SK-N-SH (cell line): ENCODE measurements around the gene TAAR2. TPM values are rescaled to one million over a fixed set of nuclear protein-coding genes. Genes with fewer than 3 reads are reported as not detected.

Experiments used
- CTCF ChIA-PET: fragments of 300-600, 350-600 bp; formaldehyde crosslinking; extraction: SDS; loops from one replicate; lab custom pipeline; 2021; lab: Yijun Ruan, JAX
- POLR2A ChIA-PET: fragments of 350-600 bp; sonication (Branson Sonifier 250); formaldehyde crosslinking; extraction: SDS; loops from one replicate; lab custom pipeline; 2020; ENCODE audit warnings: antibody characterized with exemption, inconsistent platforms; lab: Yijun Ruan, JAX
- DNase-seq: peaks from one replicate; pipeline ENCODE4 v3.0.0; 2012
- H2AFZ ChIP-seq: fragments of 200-600 bp; sonication (generic); 2 replicates; pipeline ENCODE4 v1.8.1; 2016; ENCODE audit warnings: antibody characterized with exemption, mild to moderate bottlenecking, low read depth
- H3F3A ChIP-seq: fragments of 200-600 bp; sonication (generic); replicated peaks from 2 replicates; pipeline ENCODE3; 2016; ENCODE audit warnings: antibody characterized with exemption, mild to moderate bottlenecking; ENCODE audit not compliant: insufficient read depth
- H3K27ac ChIP-seq, 2 experiments: fragments of 200-500 bp in 1 of 2; fragments of 200-600 bp in 1 of 2; sonication (Bioruptor generic) in 1 of 2; sonication (generic), shearing (Covaris generic) in 1 of 2; 2 replicates each; pipeline versions ENCODE4 v1.5.1 to v1.6.1; 2014 to 2016; ENCODE audit warnings: low read depth in 2 of 2, inconsistent platforms in 1 of 2, low read length in 1 of 2, mild to moderate bottlenecking in 1 of 2, mixed read lengths in 1 of 2
- H3K27me3 ChIP-seq: fragments of 200-600 bp; sonication (generic), shearing (Covaris generic); 2 replicates; pipeline ENCODE4 v1.6.1; 2016; ENCODE audit warnings: mixed run types; ENCODE audit not compliant: insufficient read depth
- H3K36me3 ChIP-seq, 2 experiments: fragments of 200-500 bp in 1 of 2; fragments of 200-600 bp in 1 of 2; sonication (Bioruptor generic) in 1 of 2; sonication (generic) in 1 of 2; replicated peaks in 1 of 2; 2 replicates each; pipeline versions ENCODE3 to v1.5.1; 2014 to 2016; ENCODE audit warnings: low read length in 1 of 2, mild to moderate bottlenecking in 1 of 2; ENCODE audit not compliant: insufficient read depth in 2 of 2, control insufficient read depth in 1 of 2
- H3K4me1 ChIP-seq, 2 experiments: fragments of 200-500 bp in 1 of 2; fragments of 200-600 bp in 1 of 2; sonication (Bioruptor generic) in 1 of 2; sonication (generic), shearing (Covaris generic) in 1 of 2; 2 replicates each; pipeline versions ENCODE4 v1.5.1 to v1.6.1; 2014 to 2016; ENCODE audit warnings: low read depth in 1 of 2, low read length in 1 of 2, mixed run types in 1 of 2; ENCODE audit not compliant: insufficient read depth in 2 of 2, control insufficient read depth in 1 of 2
- H3K4me2 ChIP-seq: fragments of 200-600 bp; sonication (generic), shearing (Covaris generic); 2 replicates; pipeline ENCODE4 v1.6.1; 2017; ENCODE audit warnings: mixed run types
- H3K4me3 ChIP-seq, 2 experiments: fragments of 200-500 bp in 1 of 2; fragments of 200-600 bp in 1 of 2; sonication (Bioruptor generic) in 1 of 2; sonication (generic), shearing (Covaris generic) in 1 of 2; 2 replicates each; pipeline versions ENCODE4 v1.5.1 to v1.8.1; 2014 to 2016; ENCODE audit warnings: low read depth in 2 of 2, inconsistent platforms in 1 of 2, low read length in 1 of 2, mild to moderate bottlenecking in 1 of 2, mixed read lengths in 1 of 2, moderate library complexity in 1 of 2
- H3K79me2 ChIP-seq: fragments of 200-600 bp; sonication (generic); 2 replicates; pipeline ENCODE4 v1.8.1; 2017; ENCODE audit warnings: mild to moderate bottlenecking; ENCODE audit not compliant: insufficient read depth
- H3K9ac ChIP-seq: fragments of 200-600 bp; sonication (generic); 2 replicates; pipeline ENCODE4 v1.6.1; 2017; ENCODE audit warnings: mixed run types
- H3K9me2 ChIP-seq: fragments of 200-600 bp; sonication (generic); 2 replicates; pipeline ENCODE4 v1.6.1; 2017; ENCODE audit warnings: mixed run types
- H3K9me3 ChIP-seq: fragments of 200-600 bp; sonication (generic); 2 replicates; pipeline ENCODE4 v1.6.1; 2017; ENCODE audit warnings: mixed run types, mild to moderate bottlenecking, moderate library complexity
- H4K20me1 ChIP-seq: fragments of 200-600 bp; sonication (generic); 2 replicates; pipeline ENCODE4 v1.6.1; 2017; ENCODE audit warnings: mild to moderate bottlenecking, mixed run types; ENCODE audit not compliant: insufficient read depth
- CHD2 ChIP-seq: fragments of 150-350 bp; IDR thresholded peaks from 2 replicates; pipeline ENCODE4 v1.6.1; 2018; ENCODE audit warnings: low read length; ENCODE audit not compliant: partially characterized antibody
- EP300 ChIP-seq, 2 experiments: IDR thresholded peaks; 2 replicates each; pipeline versions ENCODE4 v1.4.0 to v1.6.1; 2012; ENCODE audit warnings: borderline replicate concordance in 1 of 2, low read depth in 1 of 2, low read length in 1 of 2
- FOXJ3 ChIP-seq: sonication (generic); formaldehyde crosslinking; IDR thresholded peaks from 2 replicates; pipeline ENCODE4 v1.5.1; 2020; ENCODE audit warnings: mild to moderate bottlenecking, missing genetic modification reagents
- FOXM1 ChIP-seq: IDR thresholded peaks from 2 replicates; pipeline ENCODE4 v1.4.0; 2012; ENCODE audit warnings: low read depth, mild to moderate bottlenecking
- GATA2 ChIP-seq: sonication (generic); formaldehyde crosslinking; IDR thresholded peaks from 2 replicates; pipeline ENCODE4 v1.5.0; 2020; ENCODE audit warnings: mild to moderate bottlenecking, missing genetic modification reagents
- JUND ChIP-seq: IDR thresholded peaks from 2 replicates; pipeline ENCODE4 v1.4.0; 2012
- MXI1 ChIP-seq: IDR thresholded peaks from 2 replicates; pipeline ENCODE4 v1.6.1; 2012; ENCODE audit warnings: mild to moderate bottlenecking, low read depth, low read length, improper control_type of control experiment
- NFIC ChIP-seq: IDR thresholded peaks from 2 replicates; pipeline ENCODE4 v1.4.0; 2012; ENCODE audit warnings: borderline replicate concordance
- NRF1 ChIP-seq: IDR thresholded peaks from 2 replicates; pipeline ENCODE4 v1.6.1; 2012; ENCODE audit warnings: low read depth, mild to moderate bottlenecking, low read length
- RAD21 ChIP-seq: IDR thresholded peaks from 2 replicates; pipeline ENCODE4 v1.6.1; 2012; ENCODE audit warnings: mild to moderate bottlenecking, low read length
- RCOR1 ChIP-seq: fragments of 150-350 bp; IDR thresholded peaks from 2 replicates; pipeline ENCODE4 v1.6.1; 2017; ENCODE audit warnings: antibody characterized with exemption, low read length
- SMC3 ChIP-seq: IDR thresholded peaks from 2 replicates; pipeline ENCODE4 v1.6.1; 2012; ENCODE audit warnings: low read depth, low read length, improper control_type of control experiment
- TAF1 ChIP-seq: IDR thresholded peaks from 2 replicates; pipeline ENCODE4 v1.6.1; 2012; ENCODE audit warnings: low read depth, mild to moderate bottlenecking, low read length, moderate library complexity, borderline replicate concordance
- TCF12 ChIP-seq: IDR thresholded peaks from 2 replicates; pipeline ENCODE4 v1.4.0; 2012
- TEAD4 ChIP-seq: IDR thresholded peaks from 2 replicates; pipeline ENCODE4 v1.4.0; 2012; ENCODE audit warnings: mild to moderate bottlenecking, borderline replicate concordance; ENCODE audit not compliant: insufficient read depth
- USF1 ChIP-seq: IDR thresholded peaks from 2 replicates; pipeline ENCODE4 v1.4.0; 2012; ENCODE audit warnings: low read depth, borderline replicate concordance
- WGBS: methylation state at CpG from one replicate; pipeline ENCODE4 v1.1.6; 2017; ENCODE audit warnings: low lambda C conversion rate; 5-methylcytosine and 5-hydroxymethylcytosine counted together
- polyA plus RNA-seq, 3 experiments: library from polyadenylated mRNA; depleted of rRNA; stranded (reverse); fragments of >200 nt; gene quantifications; 2 replicates each; pipeline ENCODE4 v1.2.3, GENCODE V29; 2012
- TF ChIP-seq, protein P1 (sequence below): fragments of 150-350 bp; IDR thresholded peaks from 2 replicates; pipeline ENCODE4 v1.6.1; 2016; ENCODE audit warnings: mild to moderate bottlenecking, low read depth, low read length
- TF ChIP-seq, protein P2 (sequence below): IDR thresholded peaks from 2 replicates; pipeline ENCODE4 v1.4.0; 2012; ENCODE audit warnings: low read depth
- TF ChIP-seq, protein P3 (sequence below): IDR thresholded peaks from 2 replicates; pipeline ENCODE4; 2012

The TAAR2 gene
- polyA plus RNA-seq, 1 of the 3 experiments (the other 2 are of a cell fraction) = not detected

GRCh38 chr6:132623106-132623845, 799 bp downstream of the TAAR2 start:
- ChIA-PET POLR2A (no interaction called here), CTCF (no interaction called here)
- Histone ChIP-seq H3K4me3 (no peak overlapping the region), H2AFZ (no peak overlapping the region), H3K27me3 (peaks cover 22% of the 10 kb centered on the region; the same call in 1 of the 2 replicates), H3K9me2 (no peaks in the 10 kb centered on the region), H3K9ac (no peak overlapping the region), H3K27ac (no peak overlapping the region), H3K4me2 (no peak overlapping the region), H3K9me3 (no peaks in the 10 kb centered on the region), H3K36me3 (no peaks in the 10 kb centered on the region), H4K20me1 (no peaks in the 10 kb centered on the region), H3K79me2 (no peaks in the 10 kb centered on the region), H3K4me1 (no peaks in the 10 kb centered on the region), H3F3A (no peaks in the 10 kb centered on the region)
- no peak for TF ChIP-seq TCF12
- no peak for TF ChIP-seq MXI1
- no peak for TF ChIP-seq TEAD4
- TF ChIP-seq FOXJ3 (CRISPR knock-in tag) = no peak
- TF ChIP-seq, protein P1, sequence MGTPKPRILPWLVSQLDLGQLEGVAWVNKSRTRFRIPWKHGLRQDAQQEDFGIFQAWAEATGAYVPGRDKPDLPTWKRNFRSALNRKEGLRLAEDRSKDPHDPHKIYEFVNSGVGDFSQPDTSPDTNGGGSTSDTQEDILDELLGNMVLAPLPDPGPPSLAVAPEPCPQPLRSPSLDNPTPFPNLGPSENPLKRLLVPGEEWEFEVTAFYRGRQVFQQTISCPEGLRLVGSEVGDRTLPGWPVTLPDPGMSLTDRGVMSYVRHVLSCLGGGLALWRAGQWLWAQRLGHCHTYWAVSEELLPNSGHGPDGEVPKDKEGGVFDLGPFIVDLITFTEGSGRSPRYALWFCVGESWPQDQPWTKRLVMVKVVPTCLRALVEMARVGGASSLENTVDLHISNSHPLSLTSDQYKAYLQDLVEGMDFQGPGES = no peak
- TF ChIP-seq TAF1 = no peak
- no peak for TF ChIP-seq RCOR1
- no peak for TF ChIP-seq USF1
- TF ChIP-seq RAD21 = no peak
- no peak for TF ChIP-seq JUND
- TF ChIP-seq CHD2 = no peak
- TF ChIP-seq SMC3 = no peak
- no peak for TF ChIP-seq NRF1
- no peak for TF ChIP-seq GATA2
- TF ChIP-seq FOXM1 = no peak
- TF ChIP-seq, protein P2, sequence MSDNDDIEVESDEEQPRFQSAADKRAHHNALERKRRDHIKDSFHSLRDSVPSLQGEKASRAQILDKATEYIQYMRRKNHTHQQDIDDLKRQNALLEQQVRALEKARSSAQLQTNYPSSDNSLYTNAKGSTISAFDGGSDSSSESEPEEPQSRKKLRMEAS = no peak
- DNase-seq = no peak
- WGBS = 31% methylated on average over 6 of the region's 6 CpGs

GRCh38 chr6:132616677-132617076, 7.4 kb downstream of the TAAR2 start:
- POLR2A ChIA-PET = no interaction called here
- CTCF ChIA-PET = no interaction called here

More at GRCh38 chr6:132616677-132617076, 7.4 kb downstream of the TAAR2 start:
- 11% methylated on average over 1 of the region's 1 CpG for WGBS
- H3K79me2 ChIP-seq = no peaks in the 10 kb centered on the region
- no peak overlapping the region for H3K4me2 ChIP-seq
- no peaks in the 10 kb centered on the region for H3K4me1 ChIP-seq
- H2AFZ ChIP-seq = no peak overlapping the region
- no peaks in the 10 kb centered on the region for H3K36me3 ChIP-seq
- no peaks in the 10 kb centered on the region for H3K9me2 ChIP-seq
- no peaks in the 10 kb centered on the region for H3F3A ChIP-seq
- DNase-seq = no peak
- H3K27me3 ChIP-seq = peaks cover 18% of the 10 kb centered on the region; the same call in 1 of the 2 replicates
- no peak overlapping the region for H3K9ac ChIP-seq
- H3K27ac ChIP-seq = no peak overlapping the region
- H4K20me1 ChIP-seq = no peaks in the 10 kb centered on the region
- TF ChIP-seq, protein P2 = no peak
- TF ChIP-seq CHD2 (no peak), NRF1 (no peak), TCF12 (no peak), EP300 (IDR thresholded peaks at IDR 0.05; ENCODE audit: borderline replicate concordance in 1 of 2, low read depth in 1 of 2, low read length in 1 of 2) (no peak), NFIC (no peak), FOXJ3 (CRISPR knock-in tag) (no peak), RAD21 (no peak)
- TF ChIP-seq, protein P3, sequence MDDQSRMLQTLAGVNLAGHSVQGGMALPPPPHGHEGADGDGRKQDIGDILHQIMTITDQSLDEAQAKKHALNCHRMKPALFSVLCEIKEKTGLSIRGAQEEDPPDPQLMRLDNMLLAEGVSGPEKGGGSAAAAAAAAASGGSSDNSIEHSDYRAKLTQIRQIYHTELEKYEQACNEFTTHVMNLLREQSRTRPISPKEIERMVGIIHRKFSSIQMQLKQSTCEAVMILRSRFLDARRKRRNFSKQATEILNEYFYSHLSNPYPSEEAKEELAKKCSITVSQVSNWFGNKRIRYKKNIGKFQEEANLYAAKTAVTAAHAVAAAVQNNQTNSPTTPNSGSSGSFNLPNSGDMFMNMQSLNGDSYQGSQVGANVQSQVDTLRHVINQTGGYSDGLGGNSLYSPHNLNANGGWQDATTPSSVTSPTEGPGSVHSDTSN = no peak
- TF ChIP-seq, all 33 proteins: peak for 0
- no peak overlapping the region for H3K4me3 ChIP-seq
- no peaks in the 10 kb centered on the region for H3K9me3 ChIP-seq
